ENCODE results near the gene SNX8. TPM values are rescaled to one million over a fixed set of nuclear protein-coding genes. Genes with fewer than 3 reads are reported as not detected.

SNX8 gene
- total and polyA plus RNA-seq, 2 of the 13 experiments (the other 11 are each of a cell fraction or from before 2014, with no cell fraction given) = 20.6 to 45.2 TPM

- peak within 1 kb of the TSS; percentile 99 for H3K4me2 ChIP-seq (ENCODE audit: low read depth, low read length)
- ChIA-PET POLR2A (interaction anchor here (0.7 to 1.5 kb wide), 3 partner anchors 28 to 112 kb away, joined by 4 to 6 read pairs (median 5); partner anchors contain the start of gene EIF3B), CTCF (ENCODE audit: low intra/inter-chr PET ratio, low total read pairs) (no interaction called here)
- no peaks in the 10 kb centered on the region for H3K9me3 ChIP-seq (ENCODE audit: low read length)
- intact Hi-C loops (cut with micrococcal nuclease; ENCODE audit: unreplicated experiment) = loop anchor here (2.0 to 10.0 kb wide), 2 partner anchors 73 to 113 kb away; partner anchors contain the start of genes EIF3B and SNX8
- BruUV-seq (replicated peaks) = TSS peak; percentile 59
- H3K27me3 ChIP-seq (ENCODE audit: control insufficient read depth in 1 of 2, insufficient read depth in 2 of 2, low read length in 2 of 2) = no peaks in the 10 kb centered on the region; a peak in 1 of 5 replicates
- FAIRE-seq (no peak), ATAC-seq (peak; percentile 90), DNase-seq (ENCODE audit: low spot score) (peak; percentile 74)
- peaks cover 45% of the 10 kb centered on the region for H3K4me1 ChIP-seq (ENCODE audit: insufficient read depth, low read length)
- under 1% methylated on average over 21 of the region's 81 CpGs for WGBS (ENCODE audit: low lambda C conversion rate)
- H3K79me2 ChIP-seq (ENCODE audit: insufficient read depth, low read length) = peaks cover 22% of the 10 kb centered on the region
- no peaks in the 10 kb centered on the region for H4K20me1 ChIP-seq (ENCODE audit: insufficient read depth, low read length)
- no peak within 1 kb of the TSS for H2AFZ ChIP-seq (ENCODE audit: low read length)
- H3K36me3 ChIP-seq (replicated peaks in 1 of 2; ENCODE audit: control insufficient read depth in 1 of 2, insufficient read depth in 2 of 2, low read length in 2 of 2) = peaks cover 6 to 22% of the 10 kb centered on the region in 2 experiments
- H3K27ac ChIP-seq (ENCODE audit: extremely low read length, insufficient read depth, low read length) = peak within 1 kb of the TSS; percentile 72
- H3K9ac ChIP-seq (ENCODE audit: insufficient read depth, low read depth, low read length) = peak within 1 kb of the TSS; percentile 96
- H3K4me3 ChIP-seq (replicated peaks in 1 of 3; ENCODE audit: insufficient read depth in 1 of 3, low read depth in 2 of 3, low read length in 3 of 3) = peak within 1 kb of the TSS; percentile 91 to 98 (median 98)
- in situ Hi-C loops (cut with HindIII; ENCODE audit: extremely low pct_ligation_motif_present, low pct_unique_long_range_greater_than_20kb) = loop anchor here (5.0 kb wide), 1 partner anchor 105 kb away; no protein-coding TSS in a partner anchor
- TF ChIP-seq RARG (CRISPR knock-in tag; IDR thresholded peaks at IDR 0.05; ENCODE audit: low read depth) = no peak
- TF ChIP-seq NFYC (CRISPR knock-in tag; IDR thresholded peaks at IDR 0.05) = peak; percentile 27; the same call in 1 of the 2 replicates
- no peak for TF ChIP-seq ATF3 (CRISPR knock-in tag; IDR thresholded peaks at IDR 0.05)
- peak; percentile 11; the same call in 1 of the 2 replicates for TF ChIP-seq CBX5 (CRISPR knock-in tag; IDR thresholded peaks at IDR 0.05; ENCODE audit: borderline replicate concordance)
- TF ChIP-seq NR3C1 (CRISPR knock-in tag; IDR thresholded peaks at IDR 0.05) = no peak
- no peak for TF ChIP-seq PHB2 (IDR thresholded peaks at IDR 0.05; ENCODE audit: partially characterized antibody)
- TF ChIP-seq SMARCC2 (IDR thresholded peaks at IDR 0.05) = no peak
- peak; percentile 66; the same call in 1 of the 2 replicates for TF ChIP-seq NFATC3 (CRISPR knock-in tag; IDR thresholded peaks at IDR 0.05)
- TF ChIP-seq DMTF1 (CRISPR knock-in tag; IDR thresholded peaks at IDR 0.05) = no peak
- peak; percentile 64 for TF ChIP-seq MNT (IDR thresholded peaks at IDR 0.05)
- no peak for TF ChIP-seq MBNL3 (CRISPR knock-in tag; conservative IDR thresholded peaks at IDR 0.05)
- peak; percentile 85; the same call in 1 of the 2 replicates for TF ChIP-seq ZSCAN30 (CRISPR knock-in tag; IDR thresholded peaks at IDR 0.05)
- no peak for TF ChIP-seq ZNF44 (CRISPR knock-in tag; IDR thresholded peaks at IDR 0.05)
- peak; percentile 14; the same call in 1 of the 2 replicates for TF ChIP-seq PATZ1 (CRISPR knock-in tag; IDR thresholded peaks at IDR 0.05)
- TF ChIP-seq MTERF4 (CRISPR knock-in tag; IDR thresholded peaks at IDR 0.05) = no peak
- no peak for TF ChIP-seq SIX4 (CRISPR knock-in tag; IDR thresholded peaks at IDR 0.05)
Observed at GRCh38 chr7:2241580-2242540, 72.4 kb downstream of the SNX8 start, which contains the start of the genes MRM2 and NUDT1. Gene MRM2, minus strand, starts transcription at chr7:2242205. Its CDS starts 36 bp downstream, at chr7:2242169. Gene NUDT1, plus strand, starts transcription at chr7:2242226. Its CDS starts 2,349 bp downstream, at chr7:2244575.

All from HepG2 (cell line).